GM21360 (cell line): ENCODE data around the gene DLEC1.
"Not testable (repeated sequence)": the region's sequence is repeated elsewhere in the genome, so short reads cannot be mapped to it uniquely, and the experiment has no call there.

Experiments used
- ATAC-seq: cut with Tn5 transposase; IDR thresholded peaks from one replicate; pipeline ENCODE4 v1.9.1; 2021; ENCODE audit warnings: mild to moderate bottlenecking, moderate library complexity; ENCODE audit not compliant: unreplicated experiment

Gene DLEC1

DNA sequence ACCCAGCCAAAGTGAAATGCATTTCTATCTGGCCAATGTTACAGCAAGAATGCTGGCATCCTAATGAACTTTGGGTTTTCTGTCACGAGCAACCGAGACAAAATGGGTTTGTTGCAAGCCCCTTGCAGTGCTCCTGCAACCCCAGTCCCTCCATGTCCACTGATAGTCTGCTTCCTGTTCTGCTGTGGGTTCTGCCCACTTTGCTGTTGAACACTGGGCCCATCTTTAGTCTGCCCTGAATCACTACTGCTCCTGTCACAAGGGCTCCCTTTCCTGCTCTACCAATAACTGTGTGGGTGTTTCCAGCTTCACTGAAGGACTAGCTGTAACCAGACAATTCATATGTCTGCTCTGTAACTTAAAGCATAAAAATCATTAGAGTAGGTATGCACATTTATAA, 113.6 kb downstream of the DLEC1 start:
- no peak for ATAC-seq

DNA sequence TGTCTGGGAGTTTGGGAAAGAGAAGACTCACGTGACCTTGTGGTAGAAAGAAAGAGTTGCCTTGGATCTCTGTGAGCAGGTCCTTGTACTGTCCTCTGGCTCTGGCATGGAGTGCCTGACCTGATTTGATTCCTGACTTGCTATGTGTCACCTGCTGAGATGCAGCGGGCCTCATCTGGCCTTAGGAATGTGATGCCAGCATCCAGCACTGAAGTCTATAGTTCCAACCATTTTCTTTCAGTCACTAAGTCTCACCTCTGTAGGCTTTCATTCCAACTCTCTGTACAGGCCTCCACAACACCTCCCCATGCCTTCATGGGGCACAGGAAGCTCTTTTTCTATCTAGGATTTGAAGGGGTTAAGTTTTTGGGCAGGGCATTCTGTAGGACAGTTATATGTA, 114.2 kb downstream of the DLEC1 start:
- ATAC-seq: no peak

DNA sequence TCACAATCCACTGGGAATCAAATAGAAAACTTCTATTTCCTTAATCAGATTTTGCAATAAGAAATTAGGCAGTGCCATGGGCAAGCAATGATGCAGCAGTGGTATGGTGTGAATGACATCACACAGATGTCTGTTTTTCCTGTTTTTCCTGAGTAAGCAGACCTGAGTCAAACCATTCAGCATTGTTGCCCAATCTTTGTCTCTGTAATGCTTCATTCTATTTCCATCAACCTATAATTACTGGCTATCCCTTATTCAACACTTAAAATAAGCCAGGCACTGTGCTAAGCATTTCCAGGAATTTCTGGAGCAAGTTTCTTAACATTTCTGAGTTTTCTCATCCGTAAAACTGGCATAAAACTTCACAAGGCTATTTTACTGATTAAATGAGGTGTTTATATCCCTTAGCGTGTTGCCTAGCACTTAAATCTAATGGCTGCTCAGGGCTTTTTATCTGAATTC, 115.1 kb downstream of the DLEC1 start:
- ATAC-seq: no peak

DNA sequence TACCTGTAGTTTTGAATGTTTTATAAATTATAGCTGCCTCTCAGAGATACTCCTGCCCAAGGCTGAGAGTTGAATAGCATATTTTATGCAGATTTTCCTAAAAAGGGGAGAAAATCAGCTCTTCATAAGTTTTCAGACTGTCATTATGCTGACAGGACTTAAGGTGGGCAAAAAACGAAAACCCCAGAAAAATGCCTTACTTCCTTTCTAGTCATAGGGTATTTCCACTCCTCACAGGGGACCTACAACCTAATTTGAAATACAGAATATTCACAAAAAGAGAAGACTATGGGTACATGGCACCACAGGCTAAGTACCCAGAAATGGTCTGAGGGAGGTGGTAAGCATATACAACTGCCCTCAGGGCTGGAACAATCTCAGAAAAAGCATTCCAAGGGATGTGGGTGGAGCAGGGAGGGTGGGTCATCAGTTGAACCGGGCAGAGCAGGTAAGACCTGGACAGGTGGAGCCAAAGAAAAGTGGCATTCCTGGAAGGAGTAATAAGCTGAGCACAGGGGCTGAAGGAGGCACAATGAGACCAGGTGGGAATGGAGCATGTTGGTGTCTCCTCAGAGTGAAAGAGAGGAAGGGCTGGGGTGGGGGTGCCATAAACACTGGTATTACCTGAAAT, 115.7 kb downstream of the DLEC1 start:
- no peak for ATAC-seq

DNA sequence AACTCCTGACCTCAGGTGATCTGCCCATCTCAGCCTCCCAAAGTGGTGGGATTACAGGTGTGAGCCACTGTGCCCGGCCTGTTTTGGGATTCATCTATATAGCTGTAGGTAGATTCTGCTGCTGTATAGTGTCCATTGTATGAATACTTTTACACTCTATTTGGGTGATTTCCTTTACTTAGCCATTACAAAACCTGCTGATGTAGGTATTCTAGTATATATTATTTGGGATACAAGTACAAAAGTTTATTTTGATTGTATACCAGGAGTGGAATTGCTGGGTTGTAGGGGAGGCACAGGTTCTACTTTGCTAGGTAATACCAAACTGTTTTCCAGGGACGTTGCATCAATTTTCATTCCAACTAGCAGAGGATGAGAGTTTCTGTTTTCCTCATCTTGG, 116.8 kb downstream of the DLEC1 start:
- no peak for ATAC-seq

DNA sequence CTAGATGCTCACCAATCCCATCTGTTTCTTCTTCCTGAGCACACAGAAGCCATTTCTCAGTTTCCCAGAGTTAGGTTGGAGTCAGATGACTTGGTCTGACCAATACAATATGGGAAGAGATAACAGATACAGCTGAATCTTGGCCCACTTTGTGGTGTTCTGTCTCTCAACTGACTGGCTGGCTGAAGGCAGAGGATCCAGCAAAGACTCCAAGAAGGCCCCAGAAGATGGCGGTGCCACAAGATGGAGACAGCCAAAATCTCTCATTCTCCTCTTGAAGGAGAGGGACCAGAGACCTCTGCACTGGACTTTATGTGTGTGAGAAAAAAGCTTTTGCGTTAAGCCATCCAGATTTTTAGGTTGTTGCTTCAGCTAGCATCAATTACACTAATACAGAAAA, 118.1 kb downstream of the DLEC1 start:
- no peak for ATAC-seq

DNA sequence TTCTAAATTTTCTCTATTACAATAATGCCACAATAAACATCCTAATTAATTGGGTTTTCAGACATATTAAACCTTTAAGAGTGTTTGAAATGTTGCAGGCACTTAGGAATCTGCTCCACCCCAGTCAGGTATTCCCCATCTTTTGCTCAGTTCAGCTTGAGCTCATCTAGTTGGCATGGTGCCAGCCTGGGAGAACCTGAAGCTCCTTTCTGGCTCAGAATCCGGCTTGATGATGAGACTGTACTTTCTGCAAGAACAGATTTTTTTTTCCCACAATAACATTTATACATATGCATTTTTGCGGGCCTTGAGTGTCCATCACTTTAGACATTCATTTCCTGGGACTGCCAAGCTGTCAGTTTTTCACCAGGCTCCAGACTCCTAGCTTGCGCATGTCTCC, 118.6 kb downstream of the DLEC1 start:
- ATAC-seq: no peak

DNA sequence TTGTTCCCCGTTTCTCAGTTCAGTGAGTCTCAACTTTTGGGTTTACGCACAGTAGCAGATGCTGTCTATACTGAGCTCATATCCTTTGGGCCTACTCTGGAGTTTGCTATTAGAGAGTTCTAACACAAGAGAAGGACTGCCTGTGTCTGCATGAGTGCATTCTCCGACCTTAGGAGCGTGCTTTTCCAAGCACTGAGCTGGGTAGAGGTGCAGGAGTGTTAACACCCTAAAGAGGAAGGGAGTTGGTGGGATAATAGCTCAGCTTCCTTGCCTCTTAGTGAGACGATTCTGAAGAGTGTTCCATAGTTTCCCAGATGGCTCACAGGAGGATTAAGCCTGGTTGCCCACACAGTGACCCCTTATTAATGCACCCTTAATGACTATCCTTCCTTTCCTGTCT, 119.5 kb downstream of the DLEC1 start:
- no peak for ATAC-seq

DNA sequence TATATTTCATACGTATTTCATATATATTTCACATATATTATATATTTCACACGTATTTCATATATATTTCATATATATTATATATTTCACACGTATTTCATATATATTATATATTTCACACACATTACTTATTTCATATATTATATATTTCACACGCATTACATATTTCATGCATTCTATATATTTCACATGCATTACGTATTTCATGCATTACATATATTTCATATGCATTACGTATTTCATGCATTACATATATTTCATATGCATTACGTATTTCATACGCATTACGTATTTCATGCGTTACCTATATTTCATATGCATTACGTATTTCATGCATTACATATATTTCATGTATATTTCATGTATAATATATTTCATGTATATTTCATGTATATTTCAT, 121.7 kb downstream of the DLEC1 start:
- not testable (repeated sequence) for ATAC-seq

DNA sequence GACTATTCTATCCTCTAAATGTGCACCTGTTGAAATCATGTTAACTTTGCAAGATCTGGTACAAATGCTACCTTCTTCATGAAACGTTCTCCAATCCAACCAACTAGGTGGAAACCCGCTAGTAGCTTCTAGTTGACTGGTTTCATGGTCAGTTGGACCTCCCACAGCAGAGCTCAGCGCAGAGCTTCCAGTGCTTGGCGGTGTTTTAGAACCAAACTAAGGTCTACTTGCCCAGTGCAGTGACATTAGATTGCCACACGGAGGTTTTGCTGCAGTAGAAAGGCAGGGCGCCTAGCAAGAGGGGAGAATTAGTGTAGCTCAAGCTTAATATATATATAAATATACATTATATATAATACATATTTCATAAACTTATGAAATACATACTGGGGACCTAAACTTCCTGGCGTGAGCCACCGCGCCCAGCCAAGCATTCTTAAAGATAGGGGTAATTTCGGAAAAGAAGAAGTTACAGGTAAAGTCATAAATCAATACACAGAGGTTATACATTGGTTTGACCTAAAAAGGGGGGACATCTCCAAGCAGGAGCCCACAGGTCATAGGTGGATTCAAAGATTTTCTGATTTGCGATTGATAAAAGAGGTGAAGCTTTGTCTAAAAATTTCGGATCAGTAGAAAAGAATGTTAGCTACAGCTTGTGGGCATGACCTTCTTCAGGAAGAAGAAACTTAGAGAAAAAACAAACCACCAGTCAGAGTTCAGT, 124.3 kb downstream of the DLEC1 start:
- ATAC-seq: no peak

DNA sequence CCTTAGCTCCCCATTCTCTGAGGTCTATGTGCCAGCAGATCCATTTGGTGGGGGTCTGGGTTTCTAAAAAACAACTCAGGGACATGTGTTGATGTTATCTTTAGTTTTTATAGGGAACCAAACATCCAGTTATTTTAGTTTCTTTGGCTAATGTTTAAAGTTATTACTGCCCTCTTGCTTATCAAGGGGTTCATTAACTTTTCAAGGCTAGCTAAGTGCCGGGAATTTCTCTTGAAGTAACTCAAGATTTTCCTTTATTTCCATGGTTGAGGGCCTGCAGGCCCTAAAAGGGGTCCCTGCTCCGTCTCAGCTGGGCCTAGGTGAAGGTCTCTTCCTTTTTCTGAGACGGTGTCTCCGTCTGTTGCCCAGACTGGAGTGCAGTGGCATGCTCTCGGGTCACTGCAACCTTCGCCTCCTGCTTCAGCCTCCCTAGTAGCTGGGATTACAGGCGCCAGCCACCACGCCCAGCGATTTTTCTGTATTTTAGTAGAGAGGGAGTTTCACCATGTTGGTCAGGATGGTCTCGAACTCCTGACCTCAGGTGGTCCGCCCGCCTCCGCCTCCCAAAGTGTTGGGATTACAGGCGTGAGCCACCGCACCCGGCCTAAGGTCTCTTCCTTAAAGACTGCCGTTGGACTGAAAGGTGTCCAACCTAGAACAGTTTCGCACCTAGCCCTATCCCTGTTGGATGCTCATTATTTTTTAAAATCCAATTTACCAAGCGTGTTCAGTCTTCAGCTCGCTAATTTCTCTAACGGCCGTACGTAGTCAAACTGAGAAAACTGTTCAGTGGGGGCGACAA, 125.0 kb downstream of the DLEC1 start:
- ATAC-seq: no peak

DNA sequence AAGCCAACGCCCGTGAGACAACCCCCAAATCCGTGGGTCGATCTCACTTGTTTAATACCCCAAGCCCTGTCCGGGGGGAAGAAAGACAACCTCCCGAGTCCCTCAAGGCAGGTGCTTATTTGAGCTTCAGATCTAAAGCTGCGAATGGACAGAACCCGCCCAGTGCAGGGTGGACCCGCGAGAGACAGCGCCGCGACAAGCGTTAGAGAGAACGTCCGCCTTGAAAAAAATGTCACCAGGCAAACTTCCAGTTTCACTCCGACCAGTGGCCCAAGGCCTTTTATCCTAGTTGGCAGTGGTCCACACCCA, 125.6 kb downstream of the DLEC1 start:
- peak; percentile 16 for ATAC-seq

DNA sequence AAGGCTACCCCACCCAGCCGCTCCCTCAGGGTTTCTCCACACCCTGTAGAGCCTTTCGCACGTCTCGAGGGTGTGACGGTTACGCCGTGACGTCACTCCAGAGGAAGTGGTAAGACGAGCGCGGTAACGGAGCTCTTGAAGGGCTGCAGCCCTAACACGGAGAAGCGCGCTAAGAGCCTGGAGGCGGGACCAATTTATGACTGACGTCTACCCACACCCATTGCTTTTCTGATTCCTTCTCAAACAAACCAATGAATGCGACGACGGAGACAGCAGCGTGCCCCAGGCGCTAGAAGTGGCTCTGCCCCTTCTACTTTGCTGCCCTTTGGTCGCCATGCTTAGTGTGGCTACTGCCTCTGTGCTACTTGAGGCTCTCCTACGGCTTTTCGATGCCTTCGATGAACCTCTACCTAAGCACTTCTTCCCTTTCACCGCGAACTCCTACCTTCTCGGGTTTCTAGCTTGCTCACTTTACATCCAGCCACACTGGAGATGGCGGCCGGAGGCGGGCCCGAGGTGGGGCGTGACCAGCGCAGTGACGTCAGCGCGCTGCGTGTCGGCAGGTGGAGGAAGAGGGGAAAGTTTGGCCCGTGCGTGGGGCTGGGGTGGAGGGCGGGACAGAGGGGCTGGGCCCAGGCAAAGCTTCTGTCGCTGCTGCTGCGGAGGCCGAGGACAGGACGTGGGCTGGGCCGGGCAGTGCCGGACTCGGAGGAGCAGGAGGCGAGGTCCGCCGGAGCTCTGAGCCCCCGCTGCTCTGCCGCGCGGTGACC, 126.1 kb downstream of the DLEC1 start, which contains the start of gene OXSR1:
TSS of gene OXSR1 (plus strand) at position 586 of the 770 bp plus-strand sequence. CDS start 340 bp downstream, outside the sequence.
- ATAC-seq: peak; percentile 90

DNA sequence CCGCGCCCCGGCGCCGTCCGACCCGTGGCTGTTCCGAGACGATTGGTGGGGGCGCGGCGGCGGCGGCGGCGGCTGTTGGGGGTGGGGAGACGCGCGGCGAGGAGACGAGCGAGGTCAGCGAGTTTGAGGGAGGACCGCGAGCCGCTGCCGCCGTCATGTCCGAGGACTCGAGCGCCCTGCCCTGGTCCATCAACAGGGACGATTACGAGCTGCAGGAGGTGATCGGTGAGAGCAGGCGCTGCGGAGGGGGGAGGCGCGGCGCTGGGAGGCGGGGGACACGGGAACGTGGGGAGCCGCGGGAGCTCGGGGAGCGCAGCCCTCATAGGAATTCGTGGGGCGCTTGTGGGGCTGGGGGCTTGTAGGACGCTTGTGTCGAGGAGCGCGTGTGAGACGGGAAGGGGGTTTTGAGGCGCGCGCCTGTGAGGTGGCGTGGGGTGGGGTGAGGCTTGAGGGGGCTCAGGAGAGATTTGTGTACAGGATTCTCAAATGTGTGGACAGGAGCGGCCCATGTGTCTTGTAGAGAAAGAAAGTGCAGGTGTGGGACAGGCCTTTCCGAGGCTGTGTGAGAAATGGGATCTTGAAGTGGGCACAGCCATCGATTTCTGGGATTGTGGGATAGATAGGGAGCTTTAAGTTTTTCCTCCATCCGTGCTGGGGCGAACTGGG, 126.8 kb downstream of the DLEC1 start:
- ATAC-seq: no peak

DNA sequence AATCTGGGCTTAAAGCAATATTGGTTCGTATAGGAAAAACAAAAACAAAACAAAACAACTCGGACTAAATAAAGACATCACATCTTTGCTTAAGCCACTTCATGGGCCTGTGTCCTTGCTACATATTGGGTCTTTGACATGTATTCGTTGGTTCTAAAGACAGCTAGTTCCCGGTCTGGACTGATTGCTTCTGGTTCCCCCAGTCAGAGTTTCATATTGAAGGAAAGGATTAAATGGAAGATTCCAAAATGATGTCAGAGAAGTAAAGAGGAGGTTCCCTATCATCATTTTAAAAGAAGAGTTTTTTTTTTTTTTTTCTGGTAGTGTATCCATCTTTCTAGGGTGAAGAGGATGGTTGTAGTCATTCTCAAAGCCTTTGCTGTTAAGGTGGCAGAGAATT, 128.6 kb downstream of the DLEC1 start:
- no peak for ATAC-seq

DNA sequence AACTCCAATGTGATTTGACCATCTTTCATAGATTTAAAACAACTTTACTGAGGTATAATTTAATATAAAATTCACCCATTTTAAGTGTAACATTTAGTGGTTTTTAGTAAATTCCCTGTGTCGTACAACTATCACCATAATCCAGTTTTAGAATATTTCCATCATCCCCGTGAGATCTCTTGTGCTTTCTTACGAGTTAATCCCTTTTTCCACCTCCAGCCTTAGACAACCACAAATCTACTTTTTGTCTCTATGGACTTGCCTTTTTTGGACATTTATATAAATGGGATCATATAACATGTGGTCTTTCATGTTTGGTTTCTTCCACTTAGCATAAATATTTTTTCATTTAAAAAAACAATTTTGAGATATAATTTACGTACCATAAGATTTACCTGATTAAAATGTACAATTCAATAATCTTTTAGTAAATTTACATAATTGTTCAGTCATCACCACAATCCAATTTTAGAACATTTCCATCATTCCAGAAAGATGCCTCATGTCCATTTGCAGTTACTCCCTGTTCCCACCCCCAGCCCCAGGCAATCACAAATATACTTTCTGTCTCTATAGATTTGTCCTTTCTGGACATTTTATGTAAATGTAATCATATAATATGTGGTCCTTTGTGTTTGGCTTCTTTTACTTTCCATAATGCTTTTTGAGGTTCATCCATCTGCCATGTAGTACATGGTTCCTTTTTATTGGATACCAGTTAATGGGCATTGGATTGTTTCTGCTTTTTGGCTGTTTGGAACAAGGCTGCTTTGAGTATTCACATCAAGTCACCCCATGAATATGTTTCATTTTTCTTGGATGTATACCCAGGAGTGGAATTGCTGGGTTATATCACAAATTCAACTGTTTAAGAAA, 129.4 kb downstream of the DLEC1 start:
- ATAC-seq: no peak

DNA sequence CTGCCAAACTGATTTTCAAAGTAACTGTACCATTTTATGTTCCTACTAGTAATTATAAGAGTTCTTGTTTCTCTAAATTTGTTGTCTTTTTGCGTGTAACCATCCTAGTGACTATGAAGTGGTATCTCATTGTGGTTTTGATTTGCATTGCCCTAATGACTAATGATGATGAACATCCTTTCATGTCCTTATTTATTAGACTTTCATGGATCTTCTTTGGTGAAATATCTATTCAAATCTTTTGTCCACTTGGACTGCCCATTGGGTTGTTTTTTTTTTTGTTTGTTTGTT, 130.0 kb downstream of the DLEC1 start:
- no peak for ATAC-seq

DNA sequence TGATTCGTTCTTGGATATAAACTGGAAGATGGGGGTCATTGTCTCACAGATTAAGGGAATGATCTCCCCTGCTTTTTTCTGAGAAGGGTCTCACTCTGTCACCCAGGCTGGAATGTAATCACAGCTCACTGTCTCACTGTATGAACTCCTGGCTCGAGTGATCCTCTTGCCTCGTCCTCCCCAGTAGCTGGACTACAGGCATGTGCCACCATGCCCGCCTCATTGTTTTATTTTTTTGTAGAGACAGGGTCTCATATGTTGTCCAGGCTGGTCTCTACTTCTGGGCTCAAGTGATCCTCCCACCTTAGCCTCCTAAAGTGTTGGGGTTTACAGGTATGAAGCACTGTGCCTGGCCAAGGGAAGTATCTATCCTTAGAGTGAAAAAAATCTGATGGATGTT, 131.7 kb downstream of the DLEC1 start:
- ATAC-seq: no peak

DNA sequence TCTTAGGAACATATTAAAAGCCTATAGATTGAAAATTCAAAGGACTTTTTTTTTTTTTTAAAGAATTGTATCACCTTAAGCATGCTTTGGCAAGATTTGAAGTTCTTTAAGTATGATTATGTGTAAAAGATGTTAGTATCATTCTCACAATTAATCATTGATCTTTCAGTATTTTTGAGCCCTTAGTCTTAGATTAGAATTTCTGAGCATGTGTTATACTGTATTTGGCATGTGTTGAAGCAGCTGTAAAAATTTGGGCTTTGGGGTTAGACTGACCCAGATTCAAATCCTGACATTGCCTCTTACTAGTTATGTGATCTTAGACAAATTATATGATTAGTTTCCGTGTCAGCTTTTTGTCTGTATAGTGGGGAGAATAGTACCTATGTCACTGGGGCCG, 132.6 kb downstream of the DLEC1 start:
- ATAC-seq: no peak
